Ovary (tissue), 9 donors: ENCODE results near the gene KRTAP9-7. TPM values are rescaled to one million over a fixed set of nuclear protein-coding genes. Genes with fewer than 3 reads are reported as not detected.
"Not testable (repeated sequence)": the region's sequence is repeated elsewhere in the genome, so short reads cannot be mapped to it uniquely, and the experiment has no call there.

Experiments
- DNase-seq, 5 donors: peaks; one replicate each; pipeline ENCODE4 v3.0.0-alpha.2; 2019 to 2020
- H3K27ac ChIP-seq, 2 donors: fragments of 200-600 bp; one replicate each; pipeline versions ENCODE4 v1.5.1 to v1.8.0; 2019 to 2022
- H3K27me3 ChIP-seq: fragments of 200-600 bp; one replicate; pipeline ENCODE4 v1.8.0; 2022
- H3K36me3 ChIP-seq: fragments of 200-600 bp; sonication (generic); one replicate; pipeline ENCODE4 v1.5.1; 2019
- H3K4me1 ChIP-seq: one replicate; pipeline ENCODE4 v1.8.1; 2013; ENCODE audit warnings: mild to moderate bottlenecking, moderate library complexity; ENCODE audit not compliant: insufficient read depth
- H3K4me3 ChIP-seq: fragments of 200-600 bp; sonication (generic); one replicate; pipeline ENCODE4 v1.5.1; 2017
- H3K9me3 ChIP-seq, 2 donors: fragments of 200-600 bp in 1 of 2; sonication (generic) in 1 of 2; one replicate each; pipeline versions ENCODE4 v1.5.1 to v1.8.1; 2013 to 2019; ENCODE audit warnings: mild to moderate bottlenecking in 1 of 2, moderate library complexity in 1 of 2
- EP300 ChIP-seq: sonication (generic); formaldehyde crosslinking; IDR thresholded peaks from one replicate; pipeline ENCODE4 v1.6.1; 2017; ENCODE audit warnings: antibody characterized with exemption
- POLR2A ChIP-seq: fragments of 450-650 bp; IDR thresholded peaks from one replicate; pipeline ENCODE4 v1.6.1; 2017; ENCODE audit warnings: antibody characterized with exemption, mild to moderate bottlenecking, moderate library complexity
- WGBS, 3 donors: extraction: QIAGEN DNeasy Blood & Tissue Kit in 1 of 3; methylation state at CpG; one replicate each; pipeline versions ENCODE4 v1.1.5 to v1.1.7; 2013 to 2017; 5-methylcytosine and 5-hydroxymethylcytosine counted together
- intact Hi-C, 4 donors: fragments of 100-400 bp; cut with DNase I; formaldehyde crosslinking; loops; one replicate each; pipeline versions ENCODE4 v1.11.0 to v1.15.1; 2022 to 2023
- polyA plus RNA-seq, 2 donors: library from polyadenylated mRNA; stranded (reverse); fragments of 200-250 nt in 1 of 2; fragments of 350-450 nt in 1 of 2; fragmentation: Illumina TruSeq in 1 of 2; extraction: RNeasy Lipid Tissue Mini Kit (QIAGEN cat#74804) in 1 of 2; gene quantifications; one replicate each; pipeline ENCODE4 v1.2.3, GENCODE V29; 2013 to 2014
- total RNA-seq, 7 donors: library from RNA; depleted of rRNA in 2 of 7; stranded (reverse); fragments of >200 nt in 2 of 7; fragmentation: NEBNext Ultra II Directional in 3 of 7; extraction: Animal tissue kit (Norgen Biotek cat#: 25700) in 3 of 7; gene quantifications; one replicate each; pipeline versions ENCODE4 v1.1.0 to v1.2.4, GENCODE V29; 2016 to 2023
- TF ChIP-seq, protein P1 (sequence below), 3 donors: fragments of 450-650 bp in 2 of 3; fragments of 200-600 bp in 1 of 3; IDR thresholded peaks; one replicate each; pipeline versions ENCODE4 v1.5.1 to v1.8.0; 2016 to 2022; ENCODE audit warnings: antibody characterized with exemption in 3 of 3, mild to moderate bottlenecking in 1 of 3
- donor health status: DM: no; HTN: no; CAD: no; lungs with moderate emphysema.
- donor health status: DM: no; HTN: no; CAD: no.
- donor health status: Bipolar disorder and iron deficiency.
- donor health status: DM: yes; HTN: yes; CAD: no.
- donor health status: DM: no; HTN: no; CAD: no.
- donor health status: DM: yes; HTN: yes; CAD: no.

Gene KRTAP9-7
- total and polyA plus RNA-seq, 9 donors: not detected

DNA sequence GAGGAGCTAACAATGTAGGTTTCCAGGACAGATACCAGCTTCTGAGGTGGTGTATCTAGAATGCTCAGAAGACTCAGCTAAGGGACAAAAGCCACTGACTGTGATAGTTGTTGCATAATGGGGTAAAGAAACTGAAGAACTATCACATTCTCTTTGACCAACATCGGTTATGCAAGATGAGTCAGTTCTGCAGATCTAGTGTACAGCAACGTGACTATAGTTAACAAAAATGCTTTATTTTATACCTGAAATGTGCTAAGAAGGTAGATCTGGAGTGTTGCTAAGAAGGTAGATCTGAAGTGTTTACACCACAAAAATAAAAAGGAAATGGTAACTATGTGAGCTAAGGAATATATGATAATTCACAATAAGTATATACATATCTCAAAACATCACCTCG, 7.8 kb upstream of the KRTAP9-7 start:
- Histone ChIP-seq H3K27ac (no peak overlapping the region), H3K36me3 (no peaks in the 10 kb centered on the region), H3K27me3 (no peaks in the 10 kb centered on the region), H3K4me1 (no peaks in the 10 kb centered on the region), H3K9me3 (no peaks in the 10 kb centered on the region), H3K4me3 (no peak overlapping the region)
- intact Hi-C loops: no loop called here
- DNase-seq: no peak
- 83 to 90% (median 88%) methylated on average over 3 of the region's 3 CpGs for WGBS, 3 donors
- TF ChIP-seq, protein P1, sequence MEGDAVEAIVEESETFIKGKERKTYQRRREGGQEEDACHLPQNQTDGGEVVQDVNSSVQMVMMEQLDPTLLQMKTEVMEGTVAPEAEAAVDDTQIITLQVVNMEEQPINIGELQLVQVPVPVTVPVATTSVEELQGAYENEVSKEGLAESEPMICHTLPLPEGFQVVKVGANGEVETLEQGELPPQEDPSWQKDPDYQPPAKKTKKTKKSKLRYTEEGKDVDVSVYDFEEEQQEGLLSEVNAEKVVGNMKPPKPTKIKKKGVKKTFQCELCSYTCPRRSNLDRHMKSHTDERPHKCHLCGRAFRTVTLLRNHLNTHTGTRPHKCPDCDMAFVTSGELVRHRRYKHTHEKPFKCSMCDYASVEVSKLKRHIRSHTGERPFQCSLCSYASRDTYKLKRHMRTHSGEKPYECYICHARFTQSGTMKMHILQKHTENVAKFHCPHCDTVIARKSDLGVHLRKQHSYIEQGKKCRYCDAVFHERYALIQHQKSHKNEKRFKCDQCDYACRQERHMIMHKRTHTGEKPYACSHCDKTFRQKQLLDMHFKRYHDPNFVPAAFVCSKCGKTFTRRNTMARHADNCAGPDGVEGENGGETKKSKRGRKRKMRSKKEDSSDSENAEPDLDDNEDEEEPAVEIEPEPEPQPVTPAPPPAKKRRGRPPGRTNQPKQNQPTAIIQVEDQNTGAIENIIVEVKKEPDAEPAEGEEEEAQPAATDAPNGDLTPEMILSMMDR (IDR thresholded peaks at IDR 0.05): no peak
- TF ChIP-seq EP300 (no peak), POLR2A (no peak)

DNA sequence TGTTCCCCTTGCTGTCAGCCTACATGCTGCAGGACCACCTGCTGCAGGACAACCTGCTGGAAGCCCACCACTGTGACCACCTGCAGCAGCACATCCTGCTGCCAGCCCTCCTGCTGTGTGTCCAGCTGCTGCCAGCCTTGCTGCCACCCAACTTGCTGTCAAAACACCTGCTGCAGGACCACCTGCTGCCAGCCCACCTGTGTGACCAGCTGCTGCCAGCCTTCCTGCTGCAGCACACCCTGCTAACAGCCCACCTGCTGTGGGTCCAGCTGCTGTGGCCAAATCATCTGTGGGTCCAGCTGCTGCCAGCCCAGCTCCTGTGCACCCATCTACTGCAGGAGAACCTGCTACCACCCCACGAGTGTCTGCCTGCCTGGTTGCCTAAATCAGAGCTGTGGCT, 4.2 kb upstream of the KRTAP9-7 start:
- H3K4me3 ChIP-seq, DNase-seq, H3K9me3 ChIP-seq, H3K27ac ChIP-seq, H3K27me3 ChIP-seq, intact Hi-C loops, H3K36me3 ChIP-seq, H3K4me1 ChIP-seq: not testable (repeated sequence)
- WGBS, 3 donors: 48 to 57% (median 50%) methylated on average over 1 of the region's 1 CpG

DNA sequence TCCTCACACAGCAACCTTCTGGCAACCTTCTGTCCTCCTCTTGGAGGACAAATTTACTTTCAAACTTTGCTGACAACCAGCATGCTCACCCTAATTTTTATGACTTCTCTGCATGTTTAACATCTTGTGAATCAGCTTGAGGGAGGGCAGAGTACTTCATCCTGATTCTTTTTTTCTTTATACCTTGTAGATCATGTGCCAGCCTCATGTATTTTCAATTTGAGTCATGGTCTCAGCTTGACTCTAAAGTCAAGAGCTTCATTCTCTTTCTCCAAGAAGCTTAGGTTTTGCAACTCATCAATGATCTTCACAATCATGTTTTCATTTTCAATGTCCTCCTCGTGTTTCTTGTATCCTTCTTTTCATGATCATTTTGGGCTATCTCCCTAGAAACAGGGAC, 3.6 kb upstream of the KRTAP9-7 start:
- H3K27me3 ChIP-seq: no peaks in the 10 kb centered on the region
- no peaks in the 10 kb centered on the region for H3K9me3 ChIP-seq
- H3K36me3 ChIP-seq: no peaks in the 10 kb centered on the region
- H3K27ac ChIP-seq: no peak overlapping the region
- intact Hi-C loops: no loop called here
- H3K4me1 ChIP-seq: no peaks in the 10 kb centered on the region
- TF ChIP-seq EP300: no peak
- 30 to 67% (median 41%) methylated on average over 1 of the region's 1 CpG for WGBS, 3 donors
- H3K4me3 ChIP-seq: no peak overlapping the region
- DNase-seq: no peak

DNA sequence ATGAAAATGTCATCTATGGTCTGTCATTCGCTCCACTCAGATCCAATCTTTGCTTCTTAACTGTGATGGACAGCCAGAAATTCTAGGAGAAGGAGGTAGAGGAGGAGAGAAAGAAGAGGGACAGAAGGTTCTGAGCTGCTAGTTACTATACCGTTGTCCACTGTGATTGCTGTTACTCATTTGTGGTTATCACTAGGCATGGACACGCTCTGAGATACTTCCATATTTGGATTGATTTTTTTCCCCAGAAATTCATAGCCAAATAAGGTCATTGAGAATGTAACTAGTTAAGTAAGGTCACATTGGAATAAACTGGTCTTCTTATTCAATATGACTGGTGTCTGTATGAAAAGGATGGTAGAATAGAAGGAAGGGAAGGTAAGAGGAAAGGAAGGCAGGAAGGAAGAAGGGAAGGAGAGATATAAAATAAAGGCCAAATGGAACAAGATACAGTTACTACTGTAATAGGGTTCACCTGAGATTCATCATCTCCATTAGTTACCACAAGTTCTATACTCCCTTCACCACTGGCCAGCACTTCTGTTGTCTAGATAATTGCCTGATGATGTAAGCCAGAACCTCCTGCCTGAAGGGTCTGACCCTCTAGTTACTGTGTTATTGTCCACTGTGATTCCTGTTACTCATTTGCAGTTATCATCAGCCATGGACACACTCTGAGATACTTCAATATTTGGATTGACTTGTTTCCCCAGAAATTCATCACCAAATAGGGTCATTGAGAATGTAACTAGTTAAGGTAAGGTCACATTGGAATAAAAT, 2.9 kb downstream of the KRTAP9-7 start:
- DNase-seq: no peak
- TF ChIP-seq EP300 (no peak), POLR2A (no peak)
- TF ChIP-seq, protein P1 (IDR thresholded peaks at IDR 0.05): no peak
- no peaks in the 10 kb centered on the region for H3K36me3 ChIP-seq
- H3K27ac ChIP-seq: no peak overlapping the region
- intact Hi-C loops: no loop called here
- no peaks in the 10 kb centered on the region for H3K27me3 ChIP-seq
- no peak overlapping the region for H3K4me3 ChIP-seq
- H3K4me1 ChIP-seq: no peaks in the 10 kb centered on the region
- 83 to 87% (median 86%) methylated on average over 3 of the region's 3 CpGs for WGBS, 3 donors
- no peaks in the 10 kb centered on the region for H3K9me3 ChIP-seq

DNA sequence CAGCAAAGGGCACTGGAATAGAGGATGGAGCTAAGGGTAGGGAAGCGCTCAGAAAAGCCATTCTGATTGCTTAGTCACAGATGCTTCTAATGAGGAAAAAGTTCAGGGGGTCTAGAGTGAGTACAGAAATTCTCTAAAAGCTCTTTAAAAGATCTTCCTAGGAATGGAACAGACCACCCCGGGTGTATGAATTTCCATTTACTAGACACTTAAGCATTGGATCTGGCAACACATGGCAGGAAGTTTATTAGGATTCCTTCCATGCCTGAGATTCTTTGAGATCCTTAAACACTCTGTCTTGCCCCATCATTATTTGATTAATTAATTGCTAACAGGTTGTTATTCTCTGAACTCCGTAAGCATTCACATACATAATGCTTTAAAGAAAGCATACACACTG, 8.5 kb downstream of the KRTAP9-7 start:
- Histone ChIP-seq H3K27me3 (no peaks in the 10 kb centered on the region), H3K4me3 (no peak overlapping the region), H3K36me3 (no peaks in the 10 kb centered on the region), H3K9me3 (no peaks in the 10 kb centered on the region), H3K27ac (no peak overlapping the region), H3K4me1 (no peaks in the 10 kb centered on the region)
- intact Hi-C loops: no loop called here
- no peak for DNase-seq
- no peak for TF ChIP-seq POLR2A
- TF ChIP-seq, protein P1 (IDR thresholded peaks at IDR 0.05): no peak
- TF ChIP-seq EP300: no peak
- WGBS, 3 donors: 22 to 33% (median 23%) methylated on average over 3 of the region's 3 CpGs
